ENCODE measurements around the gene UCK2.

DNA sequence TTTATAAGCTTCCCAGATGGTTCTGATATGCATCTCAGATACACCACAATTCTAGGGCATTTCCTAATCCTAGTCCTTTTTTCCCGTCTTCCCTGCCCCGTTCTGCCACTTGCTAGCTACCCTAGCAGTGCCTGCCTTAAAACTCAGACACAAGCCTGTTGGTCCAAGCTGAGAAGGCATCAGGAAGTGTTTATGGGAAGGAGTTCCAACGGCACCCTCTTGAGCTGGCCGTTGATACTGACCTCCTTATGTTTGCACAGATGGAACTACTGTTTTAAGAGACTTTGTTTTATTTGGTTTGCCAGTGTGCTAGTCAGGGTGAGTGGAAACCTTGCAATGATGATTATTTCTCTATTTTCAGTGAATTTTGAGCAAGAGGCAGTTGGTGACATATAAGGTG, 67.2 kb downstream of the UCK2 start:
- TF ChIP-seq, protein P1, sequence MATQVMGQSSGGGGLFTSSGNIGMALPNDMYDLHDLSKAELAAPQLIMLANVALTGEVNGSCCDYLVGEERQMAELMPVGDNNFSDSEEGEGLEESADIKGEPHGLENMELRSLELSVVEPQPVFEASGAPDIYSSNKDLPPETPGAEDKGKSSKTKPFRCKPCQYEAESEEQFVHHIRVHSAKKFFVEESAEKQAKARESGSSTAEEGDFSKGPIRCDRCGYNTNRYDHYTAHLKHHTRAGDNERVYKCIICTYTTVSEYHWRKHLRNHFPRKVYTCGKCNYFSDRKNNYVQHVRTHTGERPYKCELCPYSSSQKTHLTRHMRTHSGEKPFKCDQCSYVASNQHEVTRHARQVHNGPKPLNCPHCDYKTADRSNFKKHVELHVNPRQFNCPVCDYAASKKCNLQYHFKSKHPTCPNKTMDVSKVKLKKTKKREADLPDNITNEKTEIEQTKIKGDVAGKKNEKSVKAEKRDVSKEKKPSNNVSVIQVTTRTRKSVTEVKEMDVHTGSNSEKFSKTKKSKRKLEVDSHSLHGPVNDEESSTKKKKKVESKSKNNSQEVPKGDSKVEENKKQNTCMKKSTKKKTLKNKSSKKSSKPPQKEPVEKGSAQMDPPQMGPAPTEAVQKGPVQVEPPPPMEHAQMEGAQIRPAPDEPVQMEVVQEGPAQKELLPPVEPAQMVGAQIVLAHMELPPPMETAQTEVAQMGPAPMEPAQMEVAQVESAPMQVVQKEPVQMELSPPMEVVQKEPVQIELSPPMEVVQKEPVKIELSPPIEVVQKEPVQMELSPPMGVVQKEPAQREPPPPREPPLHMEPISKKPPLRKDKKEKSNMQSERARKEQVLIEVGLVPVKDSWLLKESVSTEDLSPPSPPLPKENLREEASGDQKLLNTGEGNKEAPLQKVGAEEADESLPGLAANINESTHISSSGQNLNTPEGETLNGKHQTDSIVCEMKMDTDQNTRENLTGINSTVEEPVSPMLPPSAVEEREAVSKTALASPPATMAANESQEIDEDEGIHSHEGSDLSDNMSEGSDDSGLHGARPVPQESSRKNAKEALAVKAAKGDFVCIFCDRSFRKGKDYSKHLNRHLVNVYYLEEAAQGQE (IDR thresholded peaks at IDR 0.05; ENCODE audit: borderline replicate concordance): peak; percentile 15; the same call in 1 of the 2 replicates
- TF ChIP-seq, protein P1 (CRISPR knock-in tag; IDR thresholded peaks at IDR 0.05; ENCODE audit: low read depth): no peak
- no peak for TF ChIP-seq ZNF24 (IDR thresholded peaks at IDR 0.05)
- no peak for TF ChIP-seq SIN3B (IDR thresholded peaks at IDR 0.05; ENCODE audit: low read depth)
- TF ChIP-seq NCOA6 (IDR thresholded peaks at IDR 0.05): no peak
- TF ChIP-seq CTCF (IDR thresholded peaks at IDR 0.05 in 2 of 3, conservative IDR thresholded peaks at IDR 0.05 in 1 of 3; ENCODE audit: insufficient read depth in 2 of 3, low read depth in 1 of 3, low read length in 3 of 3): peak in 1 of 3 experiments; percentile 5; a peak in 1 of 6 replicates
- TF ChIP-seq CHD2 (IDR thresholded peaks at IDR 0.05; ENCODE audit: low read depth, low read length): no peak
- TF ChIP-seq PATZ1 (CRISPR knock-in tag; IDR thresholded peaks at IDR 0.05; ENCODE audit: borderline replicate concordance): no peak
- TF ChIP-seq, protein P2, sequence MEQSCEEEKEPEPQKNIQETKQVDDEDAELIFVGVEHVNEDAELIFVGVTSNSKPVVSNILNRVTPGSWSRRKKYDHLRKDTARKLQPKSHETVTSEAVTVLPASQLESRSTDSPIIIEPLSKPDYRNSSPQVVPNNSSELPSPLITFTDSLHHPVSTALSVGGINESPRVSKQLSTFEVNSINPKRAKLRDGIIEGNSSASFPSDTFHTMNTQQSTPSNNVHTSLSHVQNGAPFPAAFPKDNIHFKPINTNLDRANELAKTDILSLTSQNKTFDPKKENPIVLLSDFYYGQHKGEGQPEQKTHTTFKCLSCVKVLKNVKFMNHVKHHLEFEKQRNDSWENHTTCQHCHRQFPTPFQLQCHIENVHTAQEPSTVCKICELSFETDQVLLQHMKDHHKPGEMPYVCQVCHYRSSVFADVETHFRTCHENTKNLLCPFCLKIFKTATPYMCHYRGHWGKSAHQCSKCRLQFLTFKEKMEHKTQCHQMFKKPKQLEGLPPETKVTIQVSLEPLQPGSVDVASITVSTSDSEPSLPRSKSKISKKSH (CRISPR knock-in tag; IDR thresholded peaks at IDR 0.05): no peak
- TF ChIP-seq BRF1 (IDR thresholded peaks at IDR 0.05; ENCODE audit: borderline replicate concordance, extremely low read depth, insufficient read length): no peak
- no peak for TF ChIP-seq EZH2 (IDR thresholded peaks at IDR 0.05; ENCODE audit: borderline replicate concordance, low read depth, low read length)
- TF ChIP-seq U2AF2 (optimal IDR thresholded peaks at IDR 0.05; ENCODE audit: low read depth, low read length): no peak

Measured in K562 (cell line).